Gastroesophageal sphincter (tissue), 4 donors: ENCODE data around the gene NOVA1. TPM values are rescaled to one million over a fixed set of nuclear protein-coding genes. Genes with fewer than 3 reads are reported as not detected.

Experiments
- ATAC-seq: fragments of 150-250 bp; one replicate; pipeline ENCODE4 v1.9.1; 2016; ENCODE audit warnings: mild to moderate bottlenecking, moderate library complexity
- H3K27ac ChIP-seq, 4 donors: fragments of 200-600 bp; sonication (generic) in 3 of 4; 1 replicate in 3 of 4; 2 replicates in 1 of 4; pipeline ENCODE4 v1.5.1; 2016 to 2019
- H3K27me3 ChIP-seq: fragments of 200-600 bp; sonication (generic); one replicate; pipeline ENCODE4 v1.5.1; 2019
- H3K36me3 ChIP-seq, 2 donors: fragments of 200-600 bp; sonication (generic); one replicate each; pipeline ENCODE4 v1.5.1; 2019; ENCODE audit warnings: control low read depth in 1 of 2
- H3K4me1 ChIP-seq, 3 donors: fragments of 200-600 bp; sonication (generic); 1 replicate in 2 of 3; 2 replicates in 1 of 3; pipeline ENCODE4 v1.5.1; 2016 to 2019; ENCODE audit warnings: control low read depth in 2 of 3
- H3K4me3 ChIP-seq, 2 donors: fragments of 200-600 bp; sonication (generic); one replicate each; pipeline ENCODE4 v1.5.1; 2019; ENCODE audit warnings: mild to moderate bottlenecking in 1 of 2, moderate library complexity in 1 of 2
- H3K9me3 ChIP-seq, 3 donors: fragments of 200-600 bp; sonication (generic); one replicate each; pipeline ENCODE4 v1.5.1; 2017 to 2019; ENCODE audit warnings: control low read depth in 2 of 3
- EP300 ChIP-seq: sonication (generic); formaldehyde crosslinking; IDR thresholded peaks from one replicate; pipeline ENCODE4 v1.6.1; 2017; ENCODE audit warnings: antibody characterized with exemption, mild to moderate bottlenecking
- POLR2A ChIP-seq, 2 donors: fragments of 450-650 bp; IDR thresholded peaks; one replicate each; pipeline ENCODE4 v1.6.1; 2017; ENCODE audit warnings: antibody characterized with exemption in 2 of 2, mild to moderate bottlenecking in 2 of 2, moderate library complexity in 1 of 2
- POLR2AphosphoS5 ChIP-seq: sonication (generic); formaldehyde crosslinking; IDR thresholded peaks from one replicate; pipeline ENCODE4 v1.6.1; 2017; ENCODE audit warnings: antibody characterized with exemption
- WGBS, 2 donors: methylation state at CpG; one replicate each; pipeline ENCODE4 v1.1.5; 2018; ENCODE audit warnings: low coverage in 1 of 2; 5-methylcytosine and 5-hydroxymethylcytosine counted together
- total RNA-seq, 4 donors: library from RNA; depleted of rRNA; stranded (reverse); fragments of >200 nt; gene quantifications; one replicate each; pipeline ENCODE4 v1.1.0, GENCODE V29; 2016
- TF ChIP-seq, protein P1 (sequence below), 4 experiments: fragments of 200-600 bp in 2 of 4; fragments of 450-650 bp in 2 of 4; sonication (generic) in 1 of 4; IDR thresholded peaks; one replicate each; pipeline ENCODE4 v1.5.1; 2017 to 2019; ENCODE audit warnings: antibody characterized with exemption in 4 of 4, mild to moderate bottlenecking in 2 of 4, moderate library complexity in 2 of 4

Gene NOVA1
- total RNA-seq, 4 donors from 2014 or later: 7.0 to 18.2 (median 12.9) TPM

DNA sequence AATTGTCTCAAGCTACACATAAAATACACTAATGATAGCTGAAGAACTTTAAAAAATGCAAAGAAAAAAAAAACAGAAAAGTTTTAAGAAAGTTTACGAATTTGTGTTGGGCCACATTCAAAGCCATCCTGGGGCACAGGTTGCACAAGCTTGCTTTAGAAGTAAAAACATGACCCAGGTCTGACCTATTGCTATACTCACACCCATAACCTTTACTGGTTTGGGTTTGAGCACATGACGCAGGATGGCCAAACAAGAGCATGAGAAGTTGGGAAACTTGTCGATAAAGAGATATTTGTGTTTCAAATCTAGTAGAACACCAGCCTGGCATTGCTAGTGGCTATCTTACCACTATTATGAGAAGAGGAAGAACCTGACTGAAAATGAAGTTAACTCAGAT is 143.7 kb downstream of the NOVA1 start:
- no peak overlapping the region for H3K4me3 ChIP-seq
- 79 to 86% methylated on average over 3 of the region's 3 CpGs for WGBS, 2 donors

DNA sequence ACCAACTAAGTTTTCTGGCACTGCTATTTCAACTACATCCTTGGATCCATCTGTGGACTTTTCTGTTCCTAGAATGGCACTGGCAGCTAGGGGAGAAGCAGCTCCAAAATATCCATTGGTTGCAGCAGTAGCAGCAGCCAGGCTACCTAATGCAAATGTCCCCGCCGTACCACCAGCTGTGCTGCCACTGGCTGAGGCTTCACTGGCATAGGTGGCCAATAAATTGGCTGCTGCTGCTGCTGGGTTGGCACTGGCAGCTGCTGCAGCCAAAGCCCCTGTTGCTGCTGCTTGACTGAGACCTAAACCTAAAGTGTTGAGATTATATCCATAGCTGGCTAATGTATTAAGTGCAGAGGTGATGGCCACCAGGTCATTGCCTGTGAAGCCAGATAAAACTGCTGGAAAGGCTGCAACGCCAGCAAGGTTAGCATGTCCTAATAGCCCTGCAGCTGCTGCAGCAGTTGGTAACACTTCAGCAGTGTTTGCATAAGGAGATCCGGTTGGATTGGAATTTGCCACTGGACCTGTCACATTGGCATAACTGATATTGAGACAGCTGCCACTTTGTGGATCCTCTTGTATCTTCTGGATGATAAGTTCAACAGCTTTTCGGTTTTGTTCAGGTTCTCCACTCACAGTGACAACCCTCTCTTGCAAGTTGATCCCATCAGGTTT is 149.5 kb downstream of the NOVA1 start:
- WGBS, 2 donors: 79 to 81% methylated on average over 2 to 3 of the region's 5 CpGs
- TF ChIP-seq EP300: no peak
- Histone ChIP-seq H3K36me3 (peaks cover 0 to 4% of the 10 kb centered on the region in 2 donors), H3K27ac (no peak overlapping the region), H3K4me3 (no peak overlapping the region), H3K27me3 (no peaks in the 10 kb centered on the region), H3K4me1 (no peaks in the 10 kb centered on the region), H3K9me3 (no peaks in the 10 kb centered on the region)
- no peak for ATAC-seq

More for the DNA sequence above, 143.7 kb downstream of the NOVA1 start:
- H3K4me1 ChIP-seq: no peaks in the 10 kb centered on the region
- no peaks in the 10 kb centered on the region for H3K27me3 ChIP-seq
- no peak for TF ChIP-seq POLR2A (IDR thresholded peaks at IDR 0.05)
- H3K36me3 ChIP-seq: no peaks in the 10 kb centered on the region
- no peaks in the 10 kb centered on the region for H3K9me3 ChIP-seq
- H3K27ac ChIP-seq: no peak overlapping the region
- no peak for ATAC-seq

DNA sequence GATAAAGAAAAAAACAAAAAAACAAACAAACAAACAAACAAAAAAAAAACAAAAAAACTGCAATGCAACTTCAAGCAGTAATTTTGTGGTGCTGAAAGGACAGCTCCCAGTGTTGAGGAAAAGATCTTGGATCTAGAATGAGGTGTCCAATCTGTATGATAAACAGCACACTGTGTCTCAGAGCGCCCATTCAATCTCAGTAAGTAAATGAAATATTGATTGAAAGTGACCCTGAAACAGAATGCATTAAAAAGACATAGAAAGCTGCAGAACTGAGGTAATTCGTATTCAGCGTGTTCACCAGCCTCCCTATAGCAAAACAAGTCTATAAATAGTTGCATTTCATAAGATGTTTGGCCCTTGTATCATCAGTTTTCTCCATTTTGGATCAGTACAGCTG is 153.0 kb downstream of the NOVA1 start:
- WGBS, 2 donors: 75 to 78% methylated on average over 3 of the region's 3 CpGs
- TF ChIP-seq EP300 (no peak), POLR2AphosphoS5 (no peak), POLR2A (IDR thresholded peaks at IDR 0.05) (no peak)
- no peak overlapping the region for H3K27ac ChIP-seq
- no peak overlapping the region for H3K4me3 ChIP-seq
- no peaks in the 10 kb centered on the region for H3K27me3 ChIP-seq
- H3K9me3 ChIP-seq: no peaks in the 10 kb centered on the region
- ATAC-seq: no peak
- H3K36me3 ChIP-seq: peaks cover 0 to 4% of the 10 kb centered on the region in 2 donors
- no peaks in the 10 kb centered on the region for H3K4me1 ChIP-seq

DNA sequence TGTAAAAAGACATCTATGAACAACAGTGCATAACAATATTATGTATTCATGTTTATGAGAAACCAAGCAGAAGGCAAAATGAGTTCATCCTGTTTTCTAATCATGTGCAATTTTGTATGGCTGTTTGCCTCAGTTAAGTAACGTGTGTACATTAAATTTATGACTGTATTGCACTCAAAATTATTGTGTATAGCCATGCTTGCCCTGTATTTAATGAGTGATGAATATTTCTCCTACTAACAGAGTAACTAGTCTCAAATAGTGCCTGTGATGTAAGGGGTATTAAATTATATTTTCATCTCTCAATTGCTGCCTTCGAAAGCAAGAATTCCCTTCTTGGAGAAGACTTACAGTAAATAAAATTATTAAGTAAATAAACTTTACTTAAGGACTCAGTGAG is 154.2 kb downstream of the NOVA1 start:
- H3K4me3 ChIP-seq: no peak overlapping the region
- no peak for TF ChIP-seq POLR2AphosphoS5
- no peak for TF ChIP-seq EP300
- TF ChIP-seq, protein P1, sequence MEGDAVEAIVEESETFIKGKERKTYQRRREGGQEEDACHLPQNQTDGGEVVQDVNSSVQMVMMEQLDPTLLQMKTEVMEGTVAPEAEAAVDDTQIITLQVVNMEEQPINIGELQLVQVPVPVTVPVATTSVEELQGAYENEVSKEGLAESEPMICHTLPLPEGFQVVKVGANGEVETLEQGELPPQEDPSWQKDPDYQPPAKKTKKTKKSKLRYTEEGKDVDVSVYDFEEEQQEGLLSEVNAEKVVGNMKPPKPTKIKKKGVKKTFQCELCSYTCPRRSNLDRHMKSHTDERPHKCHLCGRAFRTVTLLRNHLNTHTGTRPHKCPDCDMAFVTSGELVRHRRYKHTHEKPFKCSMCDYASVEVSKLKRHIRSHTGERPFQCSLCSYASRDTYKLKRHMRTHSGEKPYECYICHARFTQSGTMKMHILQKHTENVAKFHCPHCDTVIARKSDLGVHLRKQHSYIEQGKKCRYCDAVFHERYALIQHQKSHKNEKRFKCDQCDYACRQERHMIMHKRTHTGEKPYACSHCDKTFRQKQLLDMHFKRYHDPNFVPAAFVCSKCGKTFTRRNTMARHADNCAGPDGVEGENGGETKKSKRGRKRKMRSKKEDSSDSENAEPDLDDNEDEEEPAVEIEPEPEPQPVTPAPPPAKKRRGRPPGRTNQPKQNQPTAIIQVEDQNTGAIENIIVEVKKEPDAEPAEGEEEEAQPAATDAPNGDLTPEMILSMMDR (IDR thresholded peaks at IDR 0.05): no peak
- no peak for TF ChIP-seq POLR2A (IDR thresholded peaks at IDR 0.05)
- H3K36me3 ChIP-seq: peaks cover 0 to 4% of the 10 kb centered on the region in 2 donors
- no peak for ATAC-seq
- H3K27ac ChIP-seq: no peak overlapping the region
- H3K9me3 ChIP-seq: no peaks in the 10 kb centered on the region
- no peaks in the 10 kb centered on the region for H3K27me3 ChIP-seq
- no peaks in the 10 kb centered on the region for H3K4me1 ChIP-seq
- 77 to 100% methylated on average over 2 of the region's 2 CpGs for WGBS, 2 donors

DNA sequence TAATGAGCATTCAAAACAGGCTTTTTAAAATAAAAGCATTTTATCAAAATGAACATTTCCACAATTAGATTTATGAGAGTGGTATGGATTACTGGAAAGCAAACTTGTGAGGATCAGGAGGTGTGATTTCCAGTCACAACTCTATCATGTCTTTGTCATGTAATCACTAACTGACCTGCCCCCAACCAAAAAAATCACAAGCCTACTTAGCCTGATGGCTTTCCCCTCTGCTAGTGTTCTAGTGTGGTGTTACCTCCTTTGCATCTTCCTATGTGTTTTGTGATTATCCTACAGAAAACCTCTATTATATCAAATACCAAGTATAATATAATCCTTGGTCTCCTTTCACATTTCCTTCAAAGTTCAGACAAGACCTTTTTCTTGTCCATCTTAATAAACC is 168.6 kb downstream of the NOVA1 start:
- no peak for TF ChIP-seq POLR2A (IDR thresholded peaks at IDR 0.05)
- TF ChIP-seq, protein P1 (IDR thresholded peaks at IDR 0.05): no peak
- no peak for TF ChIP-seq EP300
- TF ChIP-seq POLR2AphosphoS5: no peak
- ATAC-seq: no peak
- Histone ChIP-seq H3K27me3 (no peaks in the 10 kb centered on the region), H3K4me1 (no peaks in the 10 kb centered on the region), H3K36me3 (no peaks in the 10 kb centered on the region), H3K9me3 (no peaks in the 10 kb centered on the region), H3K27ac (no peak overlapping the region), H3K4me3 (no peak overlapping the region)

DNA sequence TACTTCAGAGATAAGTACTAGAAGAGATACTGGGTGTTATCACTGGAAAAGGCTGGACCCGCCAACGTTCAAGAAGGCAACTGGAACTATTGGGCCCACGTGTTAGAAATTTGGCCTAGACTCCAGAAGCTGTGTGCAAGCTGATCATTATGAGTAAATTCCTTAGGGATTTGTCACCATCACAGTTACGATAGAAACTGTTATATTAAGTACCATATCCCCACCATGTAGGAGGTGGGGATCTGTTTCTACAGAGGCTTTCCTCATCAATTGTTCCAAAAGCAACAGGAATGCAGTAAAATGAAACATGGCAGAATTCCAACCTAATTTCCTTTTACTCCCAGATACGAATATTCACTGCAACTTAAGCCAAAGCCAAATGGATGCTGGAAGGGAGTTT is 170.7 kb downstream of the NOVA1 start:
- Histone ChIP-seq H3K4me1 (no peaks in the 10 kb centered on the region), H3K36me3 (no peaks in the 10 kb centered on the region), H3K9me3 (no peaks in the 10 kb centered on the region), H3K27ac (no peak overlapping the region), H3K4me3 (no peak overlapping the region), H3K27me3 (no peaks in the 10 kb centered on the region)
- no peak for ATAC-seq
- TF ChIP-seq, protein P1 (IDR thresholded peaks at IDR 0.05): no peak
- no peak for TF ChIP-seq EP300
- no peak for TF ChIP-seq POLR2AphosphoS5
- no peak for TF ChIP-seq POLR2A (IDR thresholded peaks at IDR 0.05)
- WGBS, 2 donors: 26 to 42% methylated on average over 5 of the region's 5 CpGs
